Superior temporal gyrus (tissue), 1 donor: ENCODE data around the gene EPB41L4B.

Experiments used
- DNase-seq: peaks from one replicate; pipeline ENCODE4 v3.0.0-alpha.2; 2016; ENCODE audit errors: extremely low spot score

Gene EPB41L4B

DNA sequence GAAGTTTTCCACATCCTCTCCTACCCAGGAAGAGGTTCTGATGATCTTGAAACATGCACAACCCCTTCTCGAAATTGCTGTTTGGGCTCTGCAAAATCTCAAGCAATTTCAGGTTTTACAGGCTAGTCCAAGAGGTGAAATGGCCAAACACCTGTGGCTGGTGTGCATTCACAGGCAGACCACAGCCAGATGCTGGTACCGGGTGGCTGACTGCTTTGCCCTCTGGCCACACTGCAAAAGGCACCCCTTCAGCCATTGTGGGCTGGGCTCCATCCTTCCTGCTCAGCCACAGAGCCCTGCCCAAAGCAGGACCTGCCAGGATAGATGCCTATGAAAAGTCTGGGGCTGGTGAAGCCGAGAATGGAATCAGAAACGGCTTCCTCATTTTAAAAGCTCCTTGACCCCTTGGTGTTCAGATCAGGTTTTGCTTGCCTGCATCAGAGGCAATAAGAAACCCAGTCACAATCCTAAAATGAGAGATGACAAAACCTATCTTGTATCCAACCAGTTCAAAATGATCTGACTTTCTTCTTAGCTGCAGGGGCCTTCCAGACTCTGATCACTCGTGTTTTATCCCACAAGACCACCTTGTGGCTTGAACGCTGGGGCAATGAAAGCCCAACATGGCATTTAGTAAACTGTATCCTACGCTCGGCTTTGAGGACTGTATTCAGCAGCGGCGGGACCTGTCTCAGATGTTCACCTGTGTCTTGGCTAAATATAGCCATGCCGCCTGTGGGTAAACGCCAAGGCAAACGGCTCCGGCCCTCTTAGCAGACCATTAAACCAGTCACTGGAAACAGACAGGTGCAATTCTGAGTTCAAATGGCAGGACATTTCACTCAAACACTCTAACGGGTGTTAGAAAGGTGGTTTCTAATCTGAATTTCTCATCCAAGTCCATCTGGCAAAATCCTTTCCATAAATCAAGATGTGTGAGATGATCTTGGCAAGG is 49.6 kb downstream of the EPB41L4B start:
- no peak for DNase-seq

- DNase-seq = no peak
Observed at GRCh38 chr9:109270441-109270840, 50.4 kb downstream of the EPB41L4B start.

GRCh38 chr9:109269839-109270238 is 51.0 kb downstream of the EPB41L4B start:
- no peak for DNase-seq

DNA sequence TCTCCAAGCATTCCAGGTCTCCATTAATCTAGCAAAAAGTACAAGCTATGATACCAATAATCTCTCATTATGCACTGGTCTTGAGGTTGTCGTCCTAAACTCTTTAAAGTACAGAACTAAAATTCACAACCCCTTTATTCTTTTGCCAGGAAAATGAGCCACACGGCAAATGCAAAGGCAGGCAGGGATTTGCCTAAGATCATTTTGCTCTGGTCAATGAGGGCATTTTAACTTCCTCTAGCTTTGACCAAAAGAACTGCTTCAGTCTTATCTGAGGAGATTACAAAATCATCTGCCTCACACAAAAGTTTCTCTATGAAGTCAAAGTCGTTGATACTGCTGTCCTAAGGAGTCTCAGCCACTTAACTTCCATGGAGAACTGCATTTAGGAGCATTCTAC is 51.8 kb downstream of the EPB41L4B start:
- DNase-seq = no peak

GRCh38 chr9:109267555-109267954 is 53.3 kb downstream of the EPB41L4B start:
- no peak for DNase-seq

GRCh38 chr9:109264877-109265587 is 55.8 kb downstream of the EPB41L4B start:
- DNase-seq = no peak

DNA sequence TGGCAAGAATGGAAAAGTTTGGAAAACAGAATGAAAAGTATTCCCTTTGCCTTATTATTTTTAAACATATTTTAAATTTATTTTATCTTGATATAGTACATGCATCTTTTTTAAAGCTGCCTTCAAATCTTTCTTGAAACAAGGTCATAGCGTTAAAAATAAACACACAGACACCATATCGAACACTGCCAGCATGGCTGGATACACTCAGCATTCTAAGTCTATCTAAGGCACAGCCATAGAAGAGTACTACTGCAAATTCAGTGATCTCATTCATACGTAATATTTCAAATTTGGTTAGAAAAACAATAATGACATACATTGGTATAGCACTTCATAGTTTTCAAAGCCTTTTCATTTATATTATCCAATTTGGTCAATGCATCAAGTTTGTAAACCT is 57.5 kb downstream of the EPB41L4B start:
- no peak for DNase-seq

DNA sequence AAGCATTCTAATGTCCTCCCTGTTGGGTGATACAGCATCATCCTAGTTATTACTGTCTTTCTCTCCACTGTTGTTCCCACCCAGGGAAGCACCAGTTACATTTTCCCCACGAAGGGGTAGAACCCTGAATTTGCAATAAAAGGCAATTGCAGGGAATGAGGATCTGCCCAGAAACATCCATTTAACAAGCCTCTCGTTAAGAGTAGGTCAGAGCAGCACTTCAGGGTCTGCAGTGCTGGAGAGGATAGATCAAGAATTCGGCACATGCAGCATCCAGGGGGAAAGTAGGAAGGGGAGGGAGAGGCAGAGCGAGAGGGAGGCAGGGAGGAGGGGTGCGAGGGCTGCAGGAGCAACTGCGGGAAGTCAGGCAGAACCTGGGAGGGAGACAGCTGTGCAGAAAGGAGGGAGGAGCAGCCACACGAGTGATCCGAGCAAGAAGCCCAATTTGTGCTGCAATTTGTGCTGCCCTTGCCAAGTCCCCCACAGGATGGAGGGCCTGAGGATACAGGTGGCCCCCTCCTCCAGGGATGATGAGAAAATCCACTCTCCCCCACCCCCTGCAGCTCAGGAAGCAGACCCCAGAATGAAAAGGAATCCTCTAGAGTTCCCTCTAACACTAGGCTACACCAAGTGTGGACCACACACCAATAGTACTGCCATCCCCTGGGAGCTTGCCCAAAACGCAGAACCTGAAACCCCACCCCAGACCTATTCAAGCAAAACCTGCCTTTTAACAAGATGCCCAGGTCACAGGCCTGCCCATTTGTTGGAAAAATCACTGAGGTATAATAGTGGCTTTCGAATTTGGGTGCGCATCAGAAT is 62.2 kb downstream of the EPB41L4B start:
- no peak for DNase-seq

DNA sequence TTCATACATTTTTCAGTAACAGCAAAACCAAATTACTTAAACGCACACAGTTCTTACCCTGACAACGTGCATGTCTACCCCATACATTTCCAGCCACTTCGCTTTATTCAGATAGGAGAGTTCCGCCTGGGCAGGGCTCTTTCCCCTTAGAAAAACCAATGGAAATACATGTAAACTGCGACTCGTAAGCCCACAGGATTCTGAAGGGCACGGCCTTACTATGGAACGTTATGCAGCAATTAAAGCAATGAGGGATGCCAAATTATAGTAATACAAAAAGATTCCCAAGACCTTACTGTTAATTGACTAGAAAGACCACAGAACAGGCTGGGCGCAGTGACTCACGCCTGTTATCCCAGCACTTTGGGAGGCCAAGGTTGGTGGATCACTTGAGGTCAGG is 64.5 kb downstream of the EPB41L4B start:
- DNase-seq = no peak

DNA sequence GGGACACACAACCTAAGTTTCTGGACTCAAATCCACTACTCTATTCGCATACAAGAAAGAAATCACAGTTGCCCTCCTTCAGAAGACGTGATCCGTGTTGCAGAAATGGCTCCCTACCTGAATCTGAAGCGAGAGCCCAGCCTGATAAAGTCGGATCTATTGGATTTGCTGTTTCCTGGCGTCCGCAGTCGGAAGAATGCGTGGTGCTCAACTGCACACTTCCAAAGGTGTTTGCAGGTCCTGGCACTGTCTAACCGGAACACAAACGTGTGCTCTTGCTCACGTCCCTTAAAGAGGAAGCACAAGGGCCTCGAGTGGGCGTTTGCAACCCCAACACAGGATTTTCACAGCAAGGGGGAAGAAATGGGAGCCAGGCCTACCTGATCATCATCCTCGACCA is 65.5 kb downstream of the EPB41L4B start:
- no peak for DNase-seq

- no peak for DNase-seq
Observed at GRCh38 chr9:109254317-109254716, 66.5 kb downstream of the EPB41L4B start.

DNA sequence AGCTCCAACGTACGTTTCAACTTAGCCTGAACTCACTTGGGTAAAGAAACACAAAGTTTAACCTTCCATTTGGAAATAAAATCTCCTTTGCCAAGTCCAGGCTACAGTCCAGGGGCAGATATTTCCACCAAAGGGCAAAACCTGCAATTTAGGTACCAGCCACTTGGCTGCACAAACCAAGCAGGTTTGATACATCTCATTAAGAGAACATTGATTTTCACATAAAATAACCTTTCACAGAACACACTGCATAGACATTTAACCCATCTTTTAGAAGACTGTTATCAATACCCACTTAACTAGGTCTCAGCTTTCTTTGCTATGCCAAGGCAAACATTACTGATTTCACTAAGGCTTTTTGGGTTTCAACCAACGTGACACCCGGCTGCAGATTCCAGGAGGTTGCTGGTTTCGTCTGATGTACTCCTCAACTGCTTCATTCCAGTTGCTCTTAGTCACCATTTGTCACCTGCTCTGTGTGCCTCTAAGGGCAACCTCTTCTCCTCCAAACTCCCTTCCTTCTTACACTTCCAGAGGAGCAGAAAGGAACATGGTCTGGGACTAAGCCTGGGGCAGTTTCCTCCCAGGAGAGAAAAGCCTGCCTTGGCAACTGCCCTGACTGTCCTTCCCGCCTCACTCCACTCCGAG is 67.1 kb downstream of the EPB41L4B start:
- no peak for DNase-seq

DNA sequence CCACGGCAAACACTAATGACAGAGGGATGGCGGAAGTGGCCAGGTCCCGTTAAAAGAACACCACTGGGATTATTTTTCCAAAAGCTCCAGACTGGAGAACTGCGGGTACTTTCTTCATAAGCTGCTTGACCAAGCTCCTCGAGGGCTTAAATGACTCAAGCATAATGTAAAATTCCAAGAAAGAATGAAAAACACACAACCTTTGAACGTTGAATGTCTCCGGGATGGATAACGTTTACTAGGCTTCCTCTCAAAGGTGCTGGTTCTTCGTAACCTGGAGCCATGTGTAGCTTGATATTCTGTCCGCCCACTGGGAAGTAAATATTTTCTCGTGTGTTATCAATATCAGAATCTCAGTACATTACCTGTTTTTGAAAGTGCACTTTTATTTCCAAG is 67.6 kb downstream of the EPB41L4B start:
- no peak for DNase-seq

GRCh38 chr9:109252291-109252690 is 68.6 kb downstream of the EPB41L4B start:
- DNase-seq = no peak

- DNase-seq = no peak
Observed at GRCh38 chr9:109251776-109252106, 69.1 kb downstream of the EPB41L4B start.

DNA sequence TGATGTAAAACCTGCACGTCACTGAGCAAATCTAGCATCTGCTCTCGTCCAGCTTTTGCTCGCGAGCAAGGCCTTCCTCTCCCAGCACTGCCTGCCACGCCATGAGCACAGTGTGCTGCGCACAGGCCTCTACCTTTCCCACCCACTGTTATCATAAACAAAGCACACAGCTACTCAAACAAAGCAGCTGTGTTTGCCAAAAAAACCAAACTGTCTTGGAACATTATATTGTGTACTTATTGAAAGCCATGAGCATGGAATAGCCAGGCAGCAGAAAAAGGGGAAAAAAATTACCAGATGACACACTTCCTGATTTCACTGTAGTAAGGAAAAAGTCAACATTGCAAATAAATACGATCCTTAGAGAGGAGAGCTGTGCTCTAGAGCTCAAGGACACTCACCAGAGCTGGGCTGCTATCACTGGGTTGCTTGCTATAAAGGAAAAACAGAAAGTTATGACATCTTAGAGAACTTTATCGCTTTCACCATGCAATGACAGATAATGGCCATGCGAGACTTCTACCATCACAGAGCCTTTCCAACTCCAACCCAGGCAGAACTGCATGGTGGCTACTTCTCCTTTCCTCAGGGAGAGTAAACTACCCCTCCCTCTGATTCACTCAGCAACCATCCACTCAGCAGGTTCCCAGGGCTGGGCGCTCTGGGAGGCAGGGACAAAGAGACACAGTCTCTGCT is 69.6 kb downstream of the EPB41L4B start:
- DNase-seq = no peak

- no peak for DNase-seq
Observed at GRCh38 chr9:109250771-109251079, 70.1 kb downstream of the EPB41L4B start.

- DNase-seq = no peak
Observed at GRCh38 chr9:109250311-109250741, 70.5 kb downstream of the EPB41L4B start.

- no peak for DNase-seq
Observed at GRCh38 chr9:109249615-109250014, 71.2 kb downstream of the EPB41L4B start.

DNA sequence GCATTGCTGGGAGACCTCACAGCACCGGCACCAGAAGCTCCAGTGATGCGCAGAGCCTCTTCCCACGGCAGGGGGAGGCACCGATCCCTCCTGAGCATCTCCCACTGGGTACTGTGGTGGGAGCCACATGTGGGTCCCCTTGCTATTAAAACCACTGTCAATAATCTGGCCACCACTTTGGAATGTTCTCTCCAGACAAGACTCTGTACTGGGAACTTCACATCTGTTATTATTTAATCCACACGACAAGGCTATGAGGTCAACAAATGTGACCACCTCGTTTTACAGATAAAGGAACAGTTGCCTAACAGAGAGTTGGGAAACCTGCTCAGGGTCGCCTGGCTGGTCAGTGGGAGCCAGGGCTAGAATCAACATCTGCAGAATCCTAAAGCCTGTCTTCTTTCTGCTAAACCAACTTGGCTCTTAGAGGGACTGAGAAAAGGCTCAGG is 72.7 kb downstream of the EPB41L4B start:
- DNase-seq = no peak

- no peak for DNase-seq
Observed at GRCh38 chr9:109247228-109247627, 73.6 kb downstream of the EPB41L4B start.
